ENCODE measurements around the gene EPAS1. TPM values are rescaled to one million over a fixed set of nuclear protein-coding genes. Genes with fewer than 3 reads are reported as not detected.
A peak's percentile ranks its signal among the peaks of the same experiment; 100 is the strongest.

Gene EPAS1
- total and polyA plus RNA-seq, 2 of the 13 experiments (the other 11 are each of a cell fraction or from before 2014, with no cell fraction given): 47.1 to 182 TPM

- Histone ChIP-seq H3K9ac (ENCODE audit: insufficient read depth, low read depth, low read length) (no peak overlapping the region), H3K9me3 (ENCODE audit: low read length) (no peaks in the 10 kb centered on the region; the same call in 1 of the 2 replicates), H3K27ac (ENCODE audit: extremely low read length, insufficient read depth, low read length) (no peak overlapping the region), H3K4me1 (ENCODE audit: insufficient read depth, low read length) (peaks cover 66% of the 10 kb centered on the region), H3K27me3 (ENCODE audit: control insufficient read depth in 1 of 2, insufficient read depth in 2 of 2, low read length in 2 of 2) (no peaks in the 10 kb centered on the region), H2AFZ (ENCODE audit: low read length) (no peak overlapping the region), H3K4me2 (ENCODE audit: low read depth, low read length) (no peak overlapping the region), H4K20me1 (ENCODE audit: insufficient read depth, low read length) (no peaks in the 10 kb centered on the region), H3K4me3 (replicated peaks in 1 of 3; ENCODE audit: insufficient read depth in 1 of 3, low read depth in 2 of 3, low read length in 3 of 3) (no peak overlapping the region), H3K79me2 (ENCODE audit: insufficient read depth, low read length) (no peaks in the 10 kb centered on the region), H3K36me3 (replicated peaks in 1 of 2; ENCODE audit: control insufficient read depth in 1 of 2, insufficient read depth in 2 of 2, low read length in 2 of 2) (no peaks in the 10 kb centered on the region)
- in situ Hi-C loops (cut with HindIII; ENCODE audit: extremely low pct_ligation_motif_present, low pct_unique_long_range_greater_than_20kb) (no loop called here), intact Hi-C loops (cut with micrococcal nuclease; ENCODE audit: unreplicated experiment) (no loop called here)
- TF ChIP-seq NCOA2 (CRISPR knock-in tag; IDR thresholded peaks at IDR 0.05) (0 out of 2 replicates have a peak, but pooled peaks have one; percentile 14), ZNF331 (CRISPR knock-in tag; IDR thresholded peaks at IDR 0.05) (no peak), RFXANK (CRISPR knock-in tag; IDR thresholded peaks at IDR 0.05) (no peak), NR2F6 (IDR thresholded peaks at IDR 0.05) (no peak), NR2F6 (CRISPR knock-in tag; IDR thresholded peaks at IDR 0.05) (no peak)
- TF ChIP-seq, protein P1, sequence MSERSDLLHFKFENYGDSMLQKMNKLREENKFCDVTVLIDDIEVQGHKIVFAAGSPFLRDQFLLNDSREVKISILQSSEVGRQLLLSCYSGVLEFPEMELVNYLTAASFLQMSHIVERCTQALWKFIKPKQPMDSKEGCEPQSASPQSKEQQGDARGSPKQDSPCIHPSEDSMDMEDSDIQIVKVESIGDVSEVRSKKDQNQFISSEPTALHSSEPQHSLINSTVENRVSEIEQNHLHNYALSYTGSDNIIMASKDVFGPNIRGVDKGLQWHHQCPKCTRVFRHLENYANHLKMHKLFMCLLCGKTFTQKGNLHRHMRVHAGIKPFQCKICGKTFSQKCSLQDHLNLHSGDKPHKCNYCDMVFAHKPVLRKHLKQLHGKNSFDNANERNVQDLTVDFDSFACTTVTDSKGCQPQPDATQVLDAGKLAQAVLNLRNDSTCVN (CRISPR knock-in tag; IDR thresholded peaks at IDR 0.05; ENCODE audit: borderline replicate concordance): 0 out of 2 replicates have a peak, but pooled peaks have one; percentile 56
- no TSS peak for BruUV-seq (replicated peaks)
- peak; percentile 67 for ATAC-seq
- 87% methylated on average over 5 of the region's 5 CpGs for WGBS (ENCODE audit: low lambda C conversion rate)
- DNase-seq (ENCODE audit: low spot score): no peak
- ChIA-PET CTCF (ENCODE audit: low intra/inter-chr PET ratio, low total read pairs) (no interaction called here), POLR2A (no interaction called here)
- no peak for FAIRE-seq
Measured at GRCh38 chr2:46431481-46432235, 134.5 kb downstream of the EPAS1 start.

GRCh38 chr2:46434851-46435273 is 137.7 kb downstream of the EPAS1 start:
- Histone ChIP-seq H3K9ac (ENCODE audit: insufficient read depth, low read depth, low read length) (no peak overlapping the region), H3K79me2 (ENCODE audit: insufficient read depth, low read length) (no peaks in the 10 kb centered on the region), H2AFZ (ENCODE audit: low read length) (peak overlapping the region; percentile 7), H3K4me1 (ENCODE audit: insufficient read depth, low read length) (peaks cover 94% of the 10 kb centered on the region), H3K36me3 (replicated peaks in 1 of 2; ENCODE audit: control insufficient read depth in 1 of 2, insufficient read depth in 2 of 2, low read length in 2 of 2) (no peaks in the 10 kb centered on the region), H3K4me3 (replicated peaks in 1 of 3; ENCODE audit: insufficient read depth in 1 of 3, low read depth in 2 of 3, low read length in 3 of 3) (peak overlapping the region in 1 of 3 experiments; percentile 0; a peak in 1 of 6 replicates), H3K4me2 (ENCODE audit: low read depth, low read length) (peak overlapping the region; percentile 41), H3K9me3 (ENCODE audit: low read length) (no peaks in the 10 kb centered on the region), H3K27me3 (ENCODE audit: control insufficient read depth in 1 of 2, insufficient read depth in 2 of 2, low read length in 2 of 2) (no peaks in the 10 kb centered on the region), H4K20me1 (ENCODE audit: insufficient read depth, low read length) (no peaks in the 10 kb centered on the region), H3K27ac (ENCODE audit: extremely low read length, insufficient read depth, low read length) (peak overlapping the region; percentile 59)
- intact Hi-C loops (cut with micrococcal nuclease; ENCODE audit: unreplicated experiment): no loop called here
- FAIRE-seq (peak; percentile 93), DNase-seq (ENCODE audit: low spot score) (peak; percentile 88), ATAC-seq (peak; percentile 89)
- POLR2A ChIA-PET: interaction anchor here (1.0 to 1.2 kb wide), 6 partner anchors 18 to 26 kb away, joined by 3 to 9 read pairs (median 4); no protein-coding TSS in a partner anchor
- 25% methylated on average over 3 of the region's 3 CpGs for WGBS (ENCODE audit: low lambda C conversion rate)
- CTCF ChIA-PET (ENCODE audit: low intra/inter-chr PET ratio, low total read pairs): no interaction called here
- BruUV-seq (replicated peaks): no TSS peak
- in situ Hi-C loops (cut with HindIII; ENCODE audit: extremely low pct_ligation_motif_present, low pct_unique_long_range_greater_than_20kb): no loop called here
- TF ChIP-seq TRIM24 (CRISPR knock-in tag; IDR thresholded peaks at IDR 0.05) (no peak), ZNF562 (CRISPR knock-in tag; IDR thresholded peaks at IDR 0.05; ENCODE audit: borderline replicate concordance) (no peak), GPN1 (CRISPR knock-in tag; IDR thresholded peaks at IDR 0.05; ENCODE audit: borderline replicate concordance) (no peak), KLF12 (CRISPR knock-in tag; IDR thresholded peaks at IDR 0.05; ENCODE audit: borderline replicate concordance) (no peak), UBTF (CRISPR knock-in tag; IDR thresholded peaks at IDR 0.05) (no peak), NR2C2 (CRISPR knock-in tag; IDR thresholded peaks at IDR 0.05; ENCODE audit: borderline replicate concordance) (peak; percentile 36; the same call in 1 of the 2 replicates)
- TF ChIP-seq, protein P2, sequence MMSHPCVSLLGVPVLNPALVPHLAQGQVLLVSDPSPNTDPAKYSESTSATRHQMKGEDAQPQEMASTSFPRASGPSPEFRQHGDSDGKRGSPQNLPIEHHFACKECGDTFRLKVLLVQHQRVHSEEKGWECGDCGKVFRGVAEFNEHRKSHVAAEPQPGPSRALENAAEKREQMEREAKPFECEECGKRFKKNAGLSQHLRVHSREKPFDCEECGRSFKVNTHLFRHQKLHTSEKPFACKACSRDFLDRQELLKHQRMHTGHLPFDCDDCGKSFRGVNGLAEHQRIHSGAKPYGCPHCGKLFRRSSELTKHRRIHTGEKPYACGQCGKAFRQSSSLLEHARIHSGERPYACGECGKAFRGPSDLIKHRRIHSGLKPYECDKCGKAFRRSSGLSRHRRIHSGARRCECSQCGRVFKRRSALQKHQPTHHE (CRISPR knock-in tag; IDR thresholded peaks at IDR 0.05; ENCODE audit: borderline replicate concordance): no peak
